SKM-1 treated with dmso at 0.1 percent for 144 hours (cell line): ENCODE data around the gene DAD1.
"Not testable (repeated sequence)": the region's sequence is repeated elsewhere in the genome, so short reads cannot be mapped to it uniquely, and the experiment has no call there.

ENCODE experiments used
- DNase-seq: peaks from one replicate; lab custom pipeline; 2025; ENCODE audit not compliant: unreplicated experiment; lab: John Stamatoyannopoulos, UW

DAD1 gene

DNA sequence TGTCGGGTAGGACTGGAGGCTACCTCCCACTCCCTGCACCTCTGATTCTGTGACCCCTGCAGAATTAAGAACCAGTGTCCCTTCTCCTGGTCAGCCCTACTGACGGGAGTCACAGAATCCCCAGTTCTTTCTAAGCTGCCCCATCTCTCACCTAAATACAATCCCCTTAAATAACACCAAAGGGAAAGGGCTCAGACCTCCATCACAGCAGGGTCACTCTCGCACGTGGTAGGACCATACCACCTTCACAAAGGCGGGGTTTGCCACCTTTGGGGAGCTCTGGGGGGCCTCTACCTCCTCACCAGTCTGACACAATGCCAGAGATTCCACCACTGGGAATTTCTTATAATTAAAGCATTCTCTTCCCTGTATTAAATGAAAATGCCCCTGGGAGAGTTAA, 35.6 kb downstream of the DAD1 start:
- no peak for DNase-seq

GRCh38 chr14:22552827-22553076, 36.3 kb downstream of the DAD1 start:
- no peak for DNase-seq

- no peak for DNase-seq
Observed at GRCh38 chr14:22552001-22552826, 36.8 kb downstream of the DAD1 start.

DNA sequence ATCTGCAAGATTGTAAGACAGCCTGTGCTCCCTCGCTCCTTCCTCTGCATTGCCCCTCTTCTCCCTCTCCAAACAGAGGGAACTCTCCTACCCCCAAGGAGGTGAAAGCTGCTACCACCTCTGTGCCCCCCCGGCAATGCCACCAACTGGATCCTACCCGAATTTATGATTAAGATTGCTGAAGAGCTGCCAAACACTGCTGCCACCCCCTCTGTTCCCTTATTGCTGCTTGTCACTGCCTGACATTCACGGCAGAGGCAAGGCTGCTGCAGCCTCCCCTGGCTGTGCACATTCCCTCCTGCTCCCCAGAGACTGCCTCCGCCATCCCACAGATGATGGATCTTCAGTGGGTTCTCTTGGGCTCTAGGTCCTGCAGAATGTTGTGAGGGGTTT, 37.4 kb downstream of the DAD1 start:
- no peak for DNase-seq

DNA sequence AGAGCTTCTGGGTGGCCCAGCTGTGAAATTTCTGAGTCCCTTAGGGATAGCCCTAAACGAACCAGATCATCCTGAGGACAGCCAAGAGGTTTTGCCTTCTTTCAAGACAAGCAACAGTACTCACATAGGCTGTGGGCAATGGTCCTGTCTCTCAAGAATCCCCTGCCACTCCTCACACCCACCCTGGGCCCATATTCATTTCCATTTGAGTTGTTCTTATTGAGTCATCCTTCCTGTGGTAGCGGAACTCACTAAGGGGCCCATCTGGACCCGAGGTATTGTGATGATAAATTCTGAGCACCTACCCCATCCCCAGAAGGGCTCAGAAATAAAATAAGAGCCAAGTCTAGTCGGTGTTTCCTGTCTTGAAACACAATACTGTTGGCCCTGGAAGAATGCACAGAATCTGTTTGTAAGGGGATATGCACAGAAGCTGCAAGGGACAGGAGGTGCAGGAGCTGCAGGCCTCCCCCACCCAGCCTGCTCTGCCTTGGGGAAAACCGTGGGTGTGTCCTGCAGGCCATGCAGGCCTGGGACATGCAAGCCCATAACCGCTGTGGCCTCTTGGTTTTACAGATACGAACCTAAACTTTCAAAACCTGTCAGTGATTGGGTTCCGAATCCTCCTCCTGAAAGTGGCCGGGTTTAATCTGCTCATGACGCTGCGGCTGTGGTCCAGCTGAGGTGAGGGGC, 38.9 kb downstream of the DAD1 start:
- DNase-seq: no peak

DNA sequence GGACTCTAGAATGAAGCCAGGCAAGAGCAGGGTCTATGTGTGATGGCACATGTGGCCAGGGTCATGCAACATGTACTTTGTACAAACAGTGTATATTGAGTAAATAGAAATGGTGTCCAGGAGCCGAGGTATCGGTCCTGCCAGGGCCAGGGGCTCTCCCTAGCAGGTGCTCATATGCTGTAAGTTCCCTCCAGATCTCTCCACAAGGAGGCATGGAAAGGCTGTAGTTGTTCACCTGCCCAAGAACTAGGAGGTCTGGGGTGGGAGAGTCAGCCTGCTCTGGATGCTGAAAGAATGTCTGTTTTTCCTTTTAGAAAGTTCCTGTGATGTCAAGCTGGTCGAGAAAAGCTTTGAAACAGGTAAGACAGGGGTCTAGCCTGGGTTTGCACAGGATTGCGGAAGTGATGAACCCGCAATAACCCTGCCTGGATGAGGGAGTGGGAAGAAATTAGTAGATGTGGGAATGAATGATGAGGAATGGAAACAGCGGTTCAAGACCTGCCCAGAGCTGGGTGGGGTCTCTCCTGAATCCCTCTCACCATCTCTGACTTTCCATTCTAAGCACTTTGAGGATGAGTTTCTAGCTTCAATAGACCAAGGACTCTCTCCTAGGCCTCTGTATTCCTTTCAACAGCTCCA, 39.6 kb downstream of the DAD1 start:
- DNase-seq: no peak

- no peak for DNase-seq
Observed at GRCh38 chr14:22547948-22548750, 40.9 kb downstream of the DAD1 start.

GRCh38 chr14:22547313-22547947, 41.6 kb downstream of the DAD1 start:
- DNase-seq: no peak

- no peak for DNase-seq
Observed at GRCh38 chr14:22546722-22547071, 42.3 kb downstream of the DAD1 start.

GRCh38 chr14:22545842-22546721, 42.9 kb downstream of the DAD1 start:
- no peak for DNase-seq

- no peak for DNase-seq
Observed at GRCh38 chr14:22544881-22545420, 44.1 kb downstream of the DAD1 start.

DNA sequence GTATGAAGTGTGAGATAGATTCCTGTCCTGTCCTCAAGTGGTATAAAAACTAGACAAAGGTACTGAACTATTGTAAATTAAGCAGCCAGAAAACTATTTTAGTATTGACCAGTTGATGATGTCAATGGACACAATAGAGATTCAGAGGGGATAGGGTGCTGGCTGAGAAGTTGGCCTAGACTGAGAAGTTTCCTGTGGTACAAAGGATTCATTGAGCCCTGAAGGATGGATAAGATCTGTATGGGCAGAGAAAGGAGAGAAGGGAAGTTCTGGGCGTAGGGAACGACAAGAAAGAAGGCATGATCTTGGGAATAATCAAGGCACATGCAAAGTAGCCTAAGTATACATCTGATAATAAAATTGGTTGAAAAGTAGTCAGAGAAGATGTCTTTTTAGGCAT, 44.6 kb downstream of the DAD1 start:
- DNase-seq: no peak

GRCh38 chr14:22543570-22544357, 45.3 kb downstream of the DAD1 start:
- DNase-seq: not testable (repeated sequence)

- DNase-seq: no peak
Observed at GRCh38 chr14:22542360-22542759, 46.7 kb downstream of the DAD1 start.

- DNase-seq: no peak
Observed at GRCh38 chr14:22541721-22542120, 47.3 kb downstream of the DAD1 start.

- DNase-seq: no peak
Observed at GRCh38 chr14:22540811-22541360, 48.1 kb downstream of the DAD1 start.

- no peak for DNase-seq
Observed at GRCh38 chr14:22540293-22540692, 48.7 kb downstream of the DAD1 start.

GRCh38 chr14:22539831-22540230, 49.2 kb downstream of the DAD1 start:
- DNase-seq: no peak
